SU-DHL-6 (cell line): Measurements from ENCODE around the gene FBXO4.
A peak's percentile ranks its signal among the peaks of the same experiment; 100 is the strongest.

Source experiments
- H2AFZ ChIP-seq: fragments of 200-600 bp; sonication (generic); 2 replicates; pipeline ENCODE4 v1.6.1; 2014; ENCODE audit warnings: low read depth, mild to moderate bottlenecking, moderate library complexity, mixed read lengths, antibody characterized with exemption, low read length; ENCODE audit not compliant: severe bottlenecking
- H3F3A ChIP-seq: fragments of 200-600 bp; shearing (Covaris generic); 2 replicates; pipeline ENCODE4 v1.6.0; 2016; ENCODE audit warnings: antibody characterized with exemption, mild to moderate bottlenecking; ENCODE audit not compliant: insufficient read depth
- H3K27ac ChIP-seq: fragments of 200-600 bp; sonication (generic); 2 replicates; pipeline ENCODE4 v1.5.1; 2016; ENCODE audit warnings: low read depth, mild to moderate bottlenecking, low read length, moderate library complexity, mixed read lengths
- H3K27me3 ChIP-seq: fragments of 200-600 bp; sonication (generic), shearing (Covaris generic); 2 replicates; pipeline ENCODE4 v1.6.0; 2014; ENCODE audit warnings: mild to moderate bottlenecking, low read length
- H3K36me3 ChIP-seq: fragments of 200-600 bp; sonication (generic); 2 replicates; pipeline ENCODE4 v1.6.1; 2014; ENCODE audit warnings: mild to moderate bottlenecking, low read length, mixed read lengths
- H3K4me2 ChIP-seq: fragments of 300-600, 200-600 bp; shearing (Covaris generic), sonication (generic); 2 replicates; pipeline ENCODE4 v1.6.0; 2014; ENCODE audit warnings: low read length, low read depth, mild to moderate bottlenecking; ENCODE audit not compliant: poor library complexity, severe bottlenecking
- H3K4me3 ChIP-seq: fragments of 200-600 bp; sonication (generic); 2 replicates; pipeline ENCODE4 v1.5.1; 2014; ENCODE audit warnings: antibody characterized with exemption, low read length, mild to moderate bottlenecking, mixed read lengths; ENCODE audit not compliant: insufficient read depth, poor library complexity, severe bottlenecking
- H3K79me2 ChIP-seq: fragments of 200-600 bp; sonication (generic); 2 replicates; pipeline ENCODE4 v1.6.1; 2014; ENCODE audit warnings: mild to moderate bottlenecking, low read length, moderate library complexity; ENCODE audit not compliant: insufficient read depth
- H3K9ac ChIP-seq: fragments of 200-600 bp; sonication (generic); 2 replicates; pipeline ENCODE4 v1.7.0; 2014; ENCODE audit warnings: mild to moderate bottlenecking, low read length
- H3K9me2 ChIP-seq: fragments of 200-600 bp; sonication (generic); replicated peaks from 2 replicates; pipeline ENCODE4 v1.6.1; 2014; ENCODE audit warnings: low read length; ENCODE audit not compliant: insufficient read depth
- H3K9me3 ChIP-seq: fragments of 200-600 bp; sonication (generic); 2 replicates; pipeline ENCODE4 v1.6.1; 2014; ENCODE audit warnings: low read length, mixed read lengths; ENCODE audit not compliant: insufficient read depth
- H4K20me1 ChIP-seq: fragments of 200-600 bp; sonication (generic); 2 replicates; pipeline ENCODE4 v1.6.1; 2014; ENCODE audit warnings: low read depth, mild to moderate bottlenecking, antibody characterized with exemption, low read length, moderate library complexity, mixed read lengths
- EZH2phosphoT487 ChIP-seq: fragments of 200-600 bp; sonication (generic), shearing (Covaris generic); conservative IDR thresholded peaks from 2 replicates; pipeline ENCODE4 v1.6.1; 2018; ENCODE audit warnings: mild to moderate bottlenecking, antibody characterized with exemption, low read length, moderate library complexity, mixed read lengths
- TF ChIP-seq, protein P1 (sequence below): fragments of 200-600 bp; sonication (generic); IDR thresholded peaks from one replicate; pipeline ENCODE4 v1.5.1; 2017; ENCODE audit warnings: antibody characterized with exemption, mild to moderate bottlenecking, low read length, moderate library complexity; ENCODE audit not compliant: insufficient read depth, poor library complexity, severe bottlenecking

The FBXO4 gene

GRCh38 chr5:41921874-41922273 lies 3.2 kb upstream of the FBXO4 start:
- Histone ChIP-seq H3K4me2 (no peak overlapping the region), H3K27me3 (no peaks in the 10 kb centered on the region), H3K79me2 (no peaks in the 10 kb centered on the region)

DNA sequence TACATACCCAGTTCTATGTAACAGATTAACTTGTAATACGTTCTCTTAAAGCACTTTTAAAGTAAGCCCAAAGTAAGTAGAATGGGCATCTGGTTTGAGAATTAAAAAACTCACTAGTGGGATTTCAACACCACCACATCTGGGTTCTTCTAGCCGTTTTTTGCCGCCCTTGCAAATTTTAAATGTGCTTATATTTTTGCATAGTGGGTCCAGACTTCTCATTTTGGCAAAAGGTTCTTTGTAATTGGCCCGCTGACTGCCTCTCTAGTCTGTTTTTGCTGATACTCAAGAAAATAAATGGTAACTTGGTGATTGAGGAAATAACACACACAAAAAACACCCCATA lies 582 bp upstream of the FBXO4 start:
- TF ChIP-seq, protein P1, sequence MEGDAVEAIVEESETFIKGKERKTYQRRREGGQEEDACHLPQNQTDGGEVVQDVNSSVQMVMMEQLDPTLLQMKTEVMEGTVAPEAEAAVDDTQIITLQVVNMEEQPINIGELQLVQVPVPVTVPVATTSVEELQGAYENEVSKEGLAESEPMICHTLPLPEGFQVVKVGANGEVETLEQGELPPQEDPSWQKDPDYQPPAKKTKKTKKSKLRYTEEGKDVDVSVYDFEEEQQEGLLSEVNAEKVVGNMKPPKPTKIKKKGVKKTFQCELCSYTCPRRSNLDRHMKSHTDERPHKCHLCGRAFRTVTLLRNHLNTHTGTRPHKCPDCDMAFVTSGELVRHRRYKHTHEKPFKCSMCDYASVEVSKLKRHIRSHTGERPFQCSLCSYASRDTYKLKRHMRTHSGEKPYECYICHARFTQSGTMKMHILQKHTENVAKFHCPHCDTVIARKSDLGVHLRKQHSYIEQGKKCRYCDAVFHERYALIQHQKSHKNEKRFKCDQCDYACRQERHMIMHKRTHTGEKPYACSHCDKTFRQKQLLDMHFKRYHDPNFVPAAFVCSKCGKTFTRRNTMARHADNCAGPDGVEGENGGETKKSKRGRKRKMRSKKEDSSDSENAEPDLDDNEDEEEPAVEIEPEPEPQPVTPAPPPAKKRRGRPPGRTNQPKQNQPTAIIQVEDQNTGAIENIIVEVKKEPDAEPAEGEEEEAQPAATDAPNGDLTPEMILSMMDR: no peak
- no peak for TF ChIP-seq EZH2phosphoT487
- peak overlapping the region; percentile 66 for H3K4me2 ChIP-seq
- peak overlapping the region; percentile 87 for H2AFZ ChIP-seq
- H3K4me3 ChIP-seq: peak overlapping the region; percentile 68
- peak overlapping the region; percentile 62 for H3K27ac ChIP-seq
- H3K9ac ChIP-seq: peak overlapping the region; percentile 88
- no peaks in the 10 kb centered on the region for H3K9me2 ChIP-seq
- H3K36me3 ChIP-seq: peaks cover 4% of the 10 kb centered on the region; the same call in 1 of the 2 replicates
- H3K79me2 ChIP-seq: no peaks in the 10 kb centered on the region
- H3K27me3 ChIP-seq: no peaks in the 10 kb centered on the region
- peaks cover 38% of the 10 kb centered on the region for H3F3A ChIP-seq
- H4K20me1 ChIP-seq: no peaks in the 10 kb centered on the region
- no peaks in the 10 kb centered on the region for H3K9me3 ChIP-seq

More at GRCh38 chr5:41921874-41922273, 3.2 kb upstream of the FBXO4 start:
- no peaks in the 10 kb centered on the region for H4K20me1 ChIP-seq
- peaks cover 29% of the 10 kb centered on the region for H3F3A ChIP-seq
- H3K27ac ChIP-seq: no peak overlapping the region
- no peak overlapping the region for H2AFZ ChIP-seq
- no peaks in the 10 kb centered on the region for H3K9me3 ChIP-seq
- H3K9ac ChIP-seq: no peak overlapping the region
- H3K9me2 ChIP-seq: no peaks in the 10 kb centered on the region
- no peak overlapping the region for H3K4me3 ChIP-seq
- no peak for TF ChIP-seq EZH2phosphoT487
- peaks cover 15% of the 10 kb centered on the region; the same call in 1 of the 2 replicates for H3K36me3 ChIP-seq

DNA sequence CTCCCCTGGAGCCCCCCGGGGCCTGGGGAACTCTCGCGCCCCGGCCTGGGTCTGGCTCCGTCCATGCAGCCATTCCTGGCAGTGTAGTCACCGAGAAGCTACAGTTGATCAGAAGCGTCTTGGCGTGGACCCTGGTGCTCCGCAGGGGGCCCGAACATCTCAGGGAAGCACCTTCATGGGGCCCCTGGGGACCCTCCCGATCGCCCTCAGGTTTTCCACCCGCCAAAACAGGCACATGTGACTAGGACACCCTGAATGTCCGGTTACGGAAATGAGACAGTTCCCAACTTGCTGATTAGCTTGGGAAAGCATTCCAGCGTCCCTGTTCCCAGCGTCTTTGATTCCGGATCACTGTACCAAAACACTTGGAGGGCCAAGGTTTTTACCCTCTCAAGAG lies 472 bp downstream of the FBXO4 start:
- Histone ChIP-seq H2AFZ (peak overlapping the region; percentile 87), H3K4me3 (peak overlapping the region; percentile 68), H3K9ac (peak overlapping the region; percentile 88), H3K27me3 (no peaks in the 10 kb centered on the region), H3K36me3 (peaks cover 3% of the 10 kb centered on the region; the same call in 1 of the 2 replicates), H3K9me2 (no peaks in the 10 kb centered on the region), H3F3A (peaks cover 38% of the 10 kb centered on the region), H3K27ac (peak overlapping the region; percentile 62), H4K20me1 (no peaks in the 10 kb centered on the region), H3K4me2 (peak overlapping the region; percentile 66), H3K9me3 (no peaks in the 10 kb centered on the region), H3K79me2 (no peaks in the 10 kb centered on the region)
- TF ChIP-seq, protein P1: no peak
- TF ChIP-seq EZH2phosphoT487: no peak

DNA sequence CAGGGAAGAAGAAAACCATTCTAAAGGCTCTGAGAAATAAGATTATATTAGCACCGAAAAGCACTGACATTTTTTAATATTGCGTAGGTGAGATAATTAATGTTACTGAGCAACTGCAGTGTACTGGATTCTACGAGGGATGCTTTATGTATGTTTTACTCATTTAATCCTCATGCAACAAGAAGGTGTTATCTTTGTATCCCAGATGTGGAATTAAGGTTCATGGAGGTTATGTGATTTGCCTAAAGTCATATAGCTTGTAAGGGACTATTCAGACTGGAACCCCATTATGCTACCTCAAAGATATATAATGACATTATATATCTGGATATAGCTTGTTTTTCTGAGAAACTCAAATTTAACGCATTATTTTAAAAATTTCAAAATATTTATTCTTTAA lies 2.5 kb downstream of the FBXO4 start:
- Histone ChIP-seq H3K27ac (no peak overlapping the region), H3F3A (peaks cover 38% of the 10 kb centered on the region), H3K79me2 (no peaks in the 10 kb centered on the region), H4K20me1 (no peaks in the 10 kb centered on the region), H3K27me3 (no peaks in the 10 kb centered on the region), H3K36me3 (peaks cover 3% of the 10 kb centered on the region; the same call in 1 of the 2 replicates), H3K4me3 (no peak overlapping the region), H3K9me3 (no peaks in the 10 kb centered on the region), H3K9ac (no peak overlapping the region), H2AFZ (no peak overlapping the region), H3K4me2 (no peak overlapping the region), H3K9me2 (no peaks in the 10 kb centered on the region)
- TF ChIP-seq, protein P1: no peak
- TF ChIP-seq EZH2phosphoT487: no peak
